H9 (cell line): Measurements from ENCODE around the gene ATP2C1. TPM values are rescaled to one million over a fixed set of nuclear protein-coding genes. Genes with fewer than 3 reads are reported as not detected.

Source experiments
- DNase-seq: peaks from one replicate; pipeline ENCODE4 v3.0.0-alpha.2; 2017
- H2AFZ ChIP-seq: one replicate; pipeline ENCODE4 v1.6.1; 2013; ENCODE audit warnings: mild to moderate bottlenecking, low read length, control low read depth, moderate library complexity
- H2AK5ac ChIP-seq: 2 replicates; pipeline ENCODE4 v1.6.1; 2013; ENCODE audit warnings: low read length, control low read depth, mixed read lengths; ENCODE audit not compliant: insufficient read length
- H2BK120ac ChIP-seq: one replicate; pipeline ENCODE4 v1.6.1; 2013; ENCODE audit warnings: low read depth, mild to moderate bottlenecking, low read length, control low read depth, inconsistent platforms; ENCODE audit not compliant: poor library complexity, severe bottlenecking
- H2BK12ac ChIP-seq: 2 replicates; pipeline ENCODE4 v1.6.1; 2013; ENCODE audit warnings: low read length, control low read depth, mixed read lengths, low read depth; ENCODE audit not compliant: insufficient read length
- H2BK15ac ChIP-seq: 2 replicates; pipeline ENCODE4 v1.6.1; 2013; ENCODE audit warnings: low read depth, low read length, control low read depth
- H2BK20ac ChIP-seq: one replicate; pipeline ENCODE4 v1.6.1; 2013; ENCODE audit warnings: low read depth, mild to moderate bottlenecking, low read length, control low read depth, inconsistent platforms; ENCODE audit not compliant: poor library complexity, severe bottlenecking
- H2BK5ac ChIP-seq: 2 replicates; pipeline ENCODE4 v1.6.1; 2013; ENCODE audit warnings: low read length, control low read depth, mixed read lengths; ENCODE audit not compliant: insufficient read length
- H3K14ac ChIP-seq: 2 replicates; pipeline ENCODE4 v1.6.1; 2013; ENCODE audit warnings: low read length, control low read depth; ENCODE audit not compliant: insufficient read depth
- H3K18ac ChIP-seq: 2 replicates; pipeline ENCODE4 v1.6.1; 2013; ENCODE audit warnings: low read depth, mild to moderate bottlenecking, mixed read lengths, low read length, control low read depth; ENCODE audit not compliant: insufficient read length
- H3K23ac ChIP-seq: 2 replicates; pipeline ENCODE4 v1.6.1; 2013; ENCODE audit warnings: low read length, control low read depth, mixed read lengths, low read depth; ENCODE audit not compliant: insufficient read length
- H3K23me2 ChIP-seq: 2 replicates; pipeline ENCODE4 v1.6.1; 2013; ENCODE audit warnings: low read depth, mild to moderate bottlenecking, mixed read lengths, low read length, control low read depth; ENCODE audit not compliant: insufficient read length, poor library complexity, severe bottlenecking
- H3K27ac ChIP-seq: 2 replicates; pipeline ENCODE4 v1.5.1; 2013; ENCODE audit warnings: low read length, control low read depth, mixed read lengths, low read depth; ENCODE audit not compliant: insufficient read length
- H3K27me3 ChIP-seq: 2 replicates; pipeline ENCODE4 v1.6.1; 2013; ENCODE audit warnings: low read length, control low read depth, inconsistent platforms; ENCODE audit not compliant: insufficient read depth
- H3K4ac ChIP-seq: 2 replicates; pipeline ENCODE4 v1.6.1; 2013; ENCODE audit warnings: low read depth, mild to moderate bottlenecking, control low read depth, inconsistent platforms, low read length, moderate library complexity
- H3K4me1 ChIP-seq: 2 replicates; pipeline ENCODE4 v1.6.1; 2013; ENCODE audit warnings: low read length, control low read depth, inconsistent platforms; ENCODE audit not compliant: insufficient read depth
- H3K4me2 ChIP-seq: 2 replicates; pipeline ENCODE4 v1.6.1; 2013; ENCODE audit warnings: low read length, control low read depth, mixed read lengths; ENCODE audit not compliant: insufficient read length, insufficient read depth
- H3K56ac ChIP-seq: 2 replicates; pipeline ENCODE4 v1.6.1; 2013; ENCODE audit warnings: low read depth, mild to moderate bottlenecking, mixed read lengths, low read length, control low read depth; ENCODE audit not compliant: insufficient read length
- H3K79me1 ChIP-seq: 2 replicates; pipeline ENCODE4 v1.6.1; 2013; ENCODE audit warnings: low read depth, mild to moderate bottlenecking, moderate library complexity, low read length, control low read depth, inconsistent platforms; ENCODE audit not compliant: insufficient read depth, poor library complexity, severe bottlenecking
- H3K79me2 ChIP-seq: 2 replicates; pipeline ENCODE4 v1.6.1; 2013; ENCODE audit warnings: low read length, control low read depth, inconsistent platforms; ENCODE audit not compliant: insufficient read depth
- H3K9ac ChIP-seq: 2 replicates; pipeline ENCODE4 v1.6.1; 2013; ENCODE audit warnings: low read length, control low read depth, mixed read lengths; ENCODE audit not compliant: insufficient read length; ENCODE audit errors: extremely low read depth
- H3K9me3 ChIP-seq: one replicate; pipeline ENCODE4 v1.6.1; 2013; ENCODE audit warnings: low read depth, low read length, inconsistent platforms; ENCODE audit not compliant: control insufficient read depth
- H3T11ph ChIP-seq: one replicate; pipeline ENCODE4 v1.6.1; 2013; ENCODE audit warnings: mild to moderate bottlenecking, low read length, control low read depth, inconsistent platforms
- H4K20me1 ChIP-seq: one replicate; pipeline ENCODE4 v1.6.1; 2013; ENCODE audit not compliant: control insufficient read depth, insufficient read length, insufficient read depth
- H4K5ac ChIP-seq: 2 replicates; pipeline ENCODE4 v1.6.1; 2013; ENCODE audit warnings: low read depth, mild to moderate bottlenecking, mixed read lengths, low read length, control low read depth; ENCODE audit not compliant: insufficient read length
- H4K8ac ChIP-seq: replicated peaks from 2 replicates; pipeline ENCODE4 v1.6.1; 2013; ENCODE audit warnings: low read length, control low read depth, mixed read lengths, low read depth; ENCODE audit not compliant: insufficient read length
- H4K91ac ChIP-seq: 2 replicates; pipeline ENCODE4 v1.6.1; 2013; ENCODE audit warnings: low read depth, mild to moderate bottlenecking, moderate library complexity, mixed read lengths, low read length, control low read depth; ENCODE audit not compliant: insufficient read length
- H3K27ac Mint-ChIP-seq, 3 experiments: 2 replicates in 2 of 3; 3 replicates in 1 of 3; pipeline ENCODE4 v1.8.0; 2020 to 2021; ENCODE audit warnings: mixed read lengths in 3 of 3, mild to moderate bottlenecking in 1 of 3, moderate library complexity in 1 of 3
- H3K27me3 Mint-ChIP-seq: 2 replicates; pipeline ENCODE4 v1.8.0; 2021; ENCODE audit warnings: low read depth, mild to moderate bottlenecking, moderate library complexity, mixed read lengths
- H3K36me3 Mint-ChIP-seq, 3 experiments: 2 replicates in 2 of 3; 3 replicates in 1 of 3; pipeline ENCODE4 v1.8.0; 2020 to 2021; ENCODE audit warnings: low read depth in 3 of 3, mixed read lengths in 3 of 3; ENCODE audit not compliant: insufficient read depth in 1 of 3
- H3K4me1 Mint-ChIP-seq, 2 experiments: 2 replicates each; pipeline ENCODE4 v1.8.0; 2020; ENCODE audit warnings: mixed read lengths in 2 of 2
- H3K4me3 Mint-ChIP-seq, 2 experiments: 2 replicates in 1 of 2; 3 replicates in 1 of 2; pipeline ENCODE4 v1.8.0; 2020 to 2021; ENCODE audit warnings: mild to moderate bottlenecking in 2 of 2, mixed read lengths in 2 of 2, moderate library complexity in 1 of 2
- H3K9me3 Mint-ChIP-seq, 2 experiments: 2 replicates in 1 of 2; 3 replicates in 1 of 2; pipeline ENCODE4 v1.8.0; 2020; ENCODE audit warnings: mild to moderate bottlenecking in 2 of 2, mixed read lengths in 2 of 2, moderate library complexity in 1 of 2
- CTCF ChIP-seq: fragments of 200-600 bp; sonication (generic); conservative IDR thresholded peaks from 3 replicates; pipeline ENCODE4 v1.8.0; 2021; ENCODE audit warnings: antibody characterized with exemption, mild to moderate bottlenecking
- WGBS: extraction: QIAGEN DNeasy Blood & Tissue Kit; methylation state at CpG from one replicate; pipeline ENCODE4 v1.1.7; 2013; ENCODE audit warnings: missing lambda C conversion rate, low lambda C conversion rate, mixed read lengths; ENCODE audit not compliant: insufficient read length; ENCODE audit errors: extremely low coverage; 5-methylcytosine and 5-hydroxymethylcytosine counted together
- total RNA-seq: library from RNA; stranded (reverse); gene quantifications from 2 replicates; pipeline ENCODE4 v1.2.1, GENCODE V29; 2021

The ATP2C1 gene
- total RNA-seq, 1 experiment from 2014 or later = 65.5 TPM

- Histone ChIP-seq H3K27ac (no peak overlapping the region), H3K4me1 (no peaks in the 10 kb centered on the region), H3K18ac (no peak overlapping the region), H2AFZ (no peak overlapping the region), H4K91ac (no peak overlapping the region), H3K14ac (no peak overlapping the region), H4K5ac (no peak overlapping the region), H3T11ph (no peak overlapping the region), H2BK20ac (no peak overlapping the region), H3K79me2 (peaks cover 3% of the 10 kb centered on the region; the same call in 1 of the 2 replicates), H3K4me2 (no peak overlapping the region), H2BK12ac (no peak overlapping the region), H3K23ac (no peak overlapping the region), H3K79me1 (no peaks in the 10 kb centered on the region), H4K8ac (no peak overlapping the region), H3K27me3 (no peaks in the 10 kb centered on the region), H2BK120ac (no peak overlapping the region), H3K9me3 (no peaks in the 10 kb centered on the region), H2BK15ac (no peak overlapping the region), H3K9ac (no peak overlapping the region), H2BK5ac (no peak overlapping the region), H3K23me2 (no peaks in the 10 kb centered on the region), H3K4ac (no peak overlapping the region), H2AK5ac (no peak overlapping the region), H4K20me1 (no peaks in the 10 kb centered on the region), H3K56ac (no peak overlapping the region)
- Mint-ChIP-seq H3K27ac (peak overlapping the region in 1 of 3 experiments; percentile 6; a peak in 1 of 7 replicates), H3K4me1 (peaks cover 0 to 3% of the 10 kb centered on the region in 2 experiments; a peak in 3 of 4 replicates), H3K36me3 (peaks cover 4 to 18% (median 11%) of the 10 kb centered on the region in 3 experiments; a peak in 6 of 7 replicates), H3K4me3 (no peak overlapping the region), H3K9me3 (peaks cover 0 to 10% of the 10 kb centered on the region in 2 experiments; a peak in 2 of 5 replicates), H3K27me3 (no peaks in the 10 kb centered on the region)
- WGBS = no CpG with 5 or more reads among the region's 7 CpGs
- DNase-seq = no peak
- TF ChIP-seq CTCF = no peak
These were observed 21.8 kb downstream of the ATP2C1 start for GRCh38 chr3:130915567-130916292.
